ENCODE data around the gene PCDHB4.
"Not testable (repeated sequence)": the region's sequence is repeated elsewhere in the genome, so short reads cannot be mapped to it uniquely, and the experiment has no call there.

PCDHB4 gene

DNA sequence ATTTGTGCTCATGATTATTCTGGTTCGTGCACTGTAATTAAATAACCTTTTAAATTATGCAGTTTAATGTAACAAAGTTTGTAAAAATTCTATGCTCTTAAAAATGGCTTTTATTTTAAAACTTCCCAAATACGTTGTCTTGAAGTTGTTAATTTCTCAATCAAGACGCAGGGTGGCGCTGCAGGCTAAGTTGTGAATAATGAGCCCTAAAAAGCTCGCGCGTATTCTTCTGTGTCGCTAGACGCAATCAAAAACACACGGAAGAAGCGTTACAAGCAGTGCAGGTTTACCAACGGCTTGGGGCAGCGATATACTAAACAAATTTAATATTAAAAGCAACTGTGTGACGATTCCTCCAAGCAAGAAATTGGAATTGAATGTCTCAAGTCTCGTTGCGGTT is at the start of gene PCDHB4:
PCDHB4 (plus strand) TSS at position 256 of the 400 bp plus-strand sequence. CDS start 181 bp downstream, outside the sequence.
- no peak for DNase-seq

GRCh38 chr5:141077826-141078225 is 43.8 kb upstream of the PCDHB4 start:
- no peak for DNase-seq

GRCh38 chr5:141082228-141082627 is 39.4 kb upstream of the PCDHB4 start:
- DNase-seq, result no peak

DNA sequence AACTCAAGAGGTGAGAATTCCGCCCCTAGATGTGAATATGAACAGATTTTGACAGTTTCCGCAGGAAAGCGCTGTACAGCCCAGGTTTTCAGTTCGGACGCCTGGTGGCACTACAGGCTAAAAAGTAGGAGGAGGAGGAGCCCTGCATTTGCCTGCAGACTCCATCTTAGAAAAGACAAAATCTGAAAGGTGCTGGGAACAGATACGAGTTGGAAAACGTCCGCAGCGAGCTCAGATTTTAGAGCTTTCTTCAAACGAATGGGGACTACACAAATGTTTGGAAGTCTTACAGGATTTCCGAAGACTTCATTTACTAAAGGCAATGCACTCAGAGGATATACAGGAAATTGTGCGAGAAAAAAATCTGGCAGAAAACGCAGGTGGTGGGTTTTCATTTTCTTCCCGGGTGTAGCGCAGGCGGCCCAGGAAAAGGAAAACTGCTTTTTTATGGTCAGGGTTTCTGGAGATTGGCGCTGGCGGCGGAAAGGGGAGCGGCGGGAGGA is 37.1 kb upstream of the PCDHB4 start:
- DNase-seq, result peak; percentile 34 to 48

- no peak for DNase-seq
These were observed 26.9 kb upstream of the PCDHB4 start, which contains the start of gene PCDHB2 for GRCh38 chr5:141094481-141095262. Gene PCDHB2 (plus strand): TSS chr5:141094615. CDS start chr5:141094791, 176 bp downstream.

GRCh38 chr5:141095263-141095641 is 26.4 kb upstream of the PCDHB4 start:
- no peak for DNase-seq

- DNase-seq, result not testable (repeated sequence)
These were observed 25.4 kb upstream of the PCDHB4 start for GRCh38 chr5:141096181-141096580.

DNA sequence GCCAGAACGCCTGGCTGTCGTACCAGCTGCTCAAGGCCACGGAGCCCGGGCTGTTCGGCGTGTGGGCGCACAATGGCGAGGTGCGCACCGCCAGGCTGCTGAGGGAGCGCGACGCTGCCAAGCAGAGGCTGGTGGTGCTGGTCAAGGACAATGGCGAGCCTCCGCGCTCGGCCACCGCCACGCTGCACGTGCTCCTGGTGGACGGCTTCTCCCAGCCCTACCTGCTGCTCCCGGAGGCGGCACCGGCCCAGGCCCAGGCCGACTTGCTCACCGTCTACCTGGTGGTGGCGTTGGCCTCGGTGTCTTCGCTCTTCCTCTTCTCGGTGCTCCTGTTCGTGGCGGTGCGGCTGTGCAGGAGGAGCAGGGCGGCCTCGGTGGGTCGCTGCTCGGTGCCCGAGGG is 25.0 kb upstream of the PCDHB4 start:
- not testable (repeated sequence) for DNase-seq

GRCh38 chr5:141100243-141100805 is 21.3 kb upstream of the PCDHB4 start, which contains the start of gene PCDHB3:
Gene PCDHB3 (plus strand): TSS chr5:141100473. CDS start chr5:141100650, 177 bp downstream.
- peak; percentile 53 to 61 for DNase-seq

DNA sequence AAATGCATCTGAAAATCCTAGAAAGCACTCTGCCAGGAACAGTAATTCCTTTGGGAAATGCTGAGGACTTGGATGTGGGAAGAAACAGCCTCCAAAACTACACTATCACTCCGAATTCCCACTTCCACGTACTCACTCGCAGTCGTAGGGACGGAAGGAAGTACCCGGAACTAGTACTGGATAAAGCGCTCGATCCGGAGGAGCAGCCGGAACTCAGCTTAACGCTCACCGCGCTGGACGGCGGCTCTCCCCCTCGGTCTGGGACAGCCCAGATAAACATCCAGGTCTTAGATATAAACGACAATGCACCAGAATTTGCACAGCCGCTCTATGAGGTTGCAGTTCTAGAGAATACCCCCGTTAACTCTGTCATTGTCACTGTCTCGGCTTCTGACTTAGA is 20.6 kb upstream of the PCDHB4 start:
- DNase-seq, result no peak

GRCh38 chr5:141102070-141102469 is 19.5 kb upstream of the PCDHB4 start:
- DNase-seq, result not testable (repeated sequence)

DNA sequence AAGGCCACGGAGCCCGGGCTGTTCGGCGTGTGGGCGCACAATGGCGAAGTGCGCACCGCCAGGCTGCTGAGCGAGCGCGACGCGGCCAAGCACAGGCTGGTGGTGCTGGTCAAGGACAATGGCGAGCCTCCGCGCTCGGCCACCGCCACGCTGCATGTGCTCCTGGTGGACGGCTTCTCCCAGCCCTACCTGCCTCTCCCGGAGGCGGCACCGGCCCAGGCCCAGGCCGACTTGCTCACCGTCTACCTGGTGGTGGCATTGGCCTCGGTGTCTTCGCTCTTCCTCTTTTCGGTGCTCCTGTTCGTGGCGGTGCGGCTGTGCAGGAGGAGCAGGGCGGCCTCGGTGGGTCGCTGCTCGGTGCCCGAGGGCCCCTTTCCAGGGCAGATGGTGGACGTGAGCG is 19.1 kb upstream of the PCDHB4 start:
- DNase-seq, result not testable (repeated sequence)

DNA sequence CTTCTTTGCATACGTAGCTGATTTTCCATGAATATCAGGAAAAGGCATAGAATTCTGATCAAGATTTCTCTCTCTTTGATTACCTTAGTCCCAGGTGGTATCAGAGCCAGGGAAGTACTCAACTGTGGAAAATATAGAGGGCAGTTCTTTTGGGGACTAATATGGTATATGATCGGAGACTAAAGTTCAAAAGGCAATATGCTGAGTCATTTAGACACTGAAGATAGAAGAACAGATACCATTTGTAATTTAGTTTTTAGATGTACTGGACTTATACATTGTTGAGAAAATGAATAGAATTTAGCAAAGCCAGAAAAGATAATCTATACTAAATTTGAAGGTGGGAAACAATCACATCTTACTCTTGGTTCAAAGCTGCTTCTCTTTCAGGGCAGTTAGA is 16.3 kb upstream of the PCDHB4 start:
- no peak for DNase-seq

DNA sequence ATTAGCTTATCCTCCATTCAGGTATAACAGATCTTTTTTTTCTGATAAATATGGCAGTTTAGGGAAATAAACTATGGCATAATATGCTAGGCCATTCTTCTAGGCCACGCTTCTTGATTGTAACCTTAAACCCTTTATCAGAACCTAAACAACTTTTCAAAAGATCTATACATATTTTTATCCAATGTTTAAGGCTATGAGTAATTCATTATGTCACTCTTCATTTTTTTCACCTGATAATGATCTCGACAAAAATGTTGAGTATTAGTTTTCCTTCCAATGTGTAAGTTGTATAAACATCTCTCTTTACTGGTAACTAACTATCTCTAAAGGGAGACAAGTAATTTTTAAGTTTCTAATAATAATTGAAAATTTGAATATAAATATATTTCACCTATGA is 2.4 kb upstream of the PCDHB4 start:
- DNase-seq, result no peak

DNA sequence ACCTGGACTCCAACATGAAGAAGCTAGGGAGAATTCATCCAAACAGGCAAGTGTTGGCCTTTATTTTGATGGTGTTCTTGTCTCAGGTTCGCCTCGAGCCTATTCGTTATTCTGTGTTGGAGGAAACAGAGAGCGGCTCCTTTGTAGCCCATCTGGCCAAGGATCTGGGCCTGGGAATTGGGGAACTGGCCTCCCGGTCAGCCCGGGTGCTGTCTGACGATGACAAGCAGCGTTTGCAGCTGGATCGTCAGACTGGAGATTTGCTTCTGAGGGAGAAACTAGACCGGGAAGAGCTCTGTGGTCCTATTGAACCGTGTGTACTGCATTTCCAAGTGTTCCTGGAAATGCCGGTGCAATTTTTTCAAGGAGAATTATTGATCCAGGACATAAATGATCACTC is 367 bp downstream of the PCDHB4 start:
- DNase-seq, result no peak

- not testable (repeated sequence) for DNase-seq
These were observed 1.9 kb downstream of the PCDHB4 start for GRCh38 chr5:141123396-141124135.

- no peak for DNase-seq
These were observed 5.7 kb downstream of the PCDHB4 start for GRCh38 chr5:141127305-141127704.

- no peak for DNase-seq
These were observed 13.6 kb downstream of the PCDHB4 start, which contains the start of gene PCDHB5 for GRCh38 chr5:141135030-141135717. Gene PCDHB5 (plus strand): TSS chr5:141135206. CDS start chr5:141135435, 229 bp downstream.

- DNase-seq, result no peak
These were observed 14.2 kb downstream of the PCDHB4 start for GRCh38 chr5:141135718-141136266.

DNA sequence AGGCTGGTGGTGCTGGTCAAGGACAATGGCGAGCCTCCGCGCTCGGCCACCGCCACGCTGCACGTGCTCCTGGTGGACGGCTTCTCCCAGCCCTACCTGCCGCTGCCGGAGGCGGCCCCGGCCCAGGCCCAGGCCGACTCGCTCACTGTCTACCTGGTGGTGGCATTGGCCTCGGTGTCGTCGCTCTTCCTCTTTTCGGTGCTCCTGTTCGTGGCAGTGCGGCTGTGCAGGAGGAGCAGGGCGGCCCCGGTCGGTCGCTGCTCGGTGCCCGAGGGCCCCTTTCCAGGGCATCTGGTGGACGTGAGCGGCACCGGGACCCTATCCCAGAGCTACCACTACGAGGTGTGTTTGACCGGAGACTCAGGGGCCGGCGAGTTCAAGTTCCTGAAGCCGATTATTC is 15.7 kb downstream of the PCDHB4 start:
- DNase-seq, result not testable (repeated sequence)

GRCh38 chr5:141149812-141150211 is 28.2 kb downstream of the PCDHB4 start, which contains the start of gene PCDHB6:
Gene PCDHB6 (plus strand): TSS chr5:141150057. CDS start chr5:141150258, 201 bp downstream.
- DNase-seq, result no peak
